Measurements from ENCODE around the gene CCSER1.

DNA sequence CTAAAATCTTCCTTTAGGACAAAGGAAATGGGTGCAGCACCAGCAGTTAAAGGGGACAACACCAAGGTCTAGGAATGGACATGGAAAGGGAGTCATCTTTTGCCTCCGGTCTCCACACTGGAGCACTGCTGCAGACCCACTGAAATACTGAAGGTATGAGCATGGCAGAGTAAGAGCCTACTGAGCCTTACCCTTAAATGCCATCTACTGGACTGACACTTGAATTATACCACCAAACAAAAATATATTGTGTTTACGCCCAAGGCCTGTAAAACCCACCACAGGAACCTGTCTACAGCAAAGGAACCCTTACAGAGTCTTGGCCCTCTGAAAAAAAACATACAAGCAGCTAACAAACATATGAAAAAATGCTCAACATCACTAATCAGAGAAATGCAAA is 443.4 kb downstream of the CCSER1 start:
- TF ChIP-seq, protein P1, sequence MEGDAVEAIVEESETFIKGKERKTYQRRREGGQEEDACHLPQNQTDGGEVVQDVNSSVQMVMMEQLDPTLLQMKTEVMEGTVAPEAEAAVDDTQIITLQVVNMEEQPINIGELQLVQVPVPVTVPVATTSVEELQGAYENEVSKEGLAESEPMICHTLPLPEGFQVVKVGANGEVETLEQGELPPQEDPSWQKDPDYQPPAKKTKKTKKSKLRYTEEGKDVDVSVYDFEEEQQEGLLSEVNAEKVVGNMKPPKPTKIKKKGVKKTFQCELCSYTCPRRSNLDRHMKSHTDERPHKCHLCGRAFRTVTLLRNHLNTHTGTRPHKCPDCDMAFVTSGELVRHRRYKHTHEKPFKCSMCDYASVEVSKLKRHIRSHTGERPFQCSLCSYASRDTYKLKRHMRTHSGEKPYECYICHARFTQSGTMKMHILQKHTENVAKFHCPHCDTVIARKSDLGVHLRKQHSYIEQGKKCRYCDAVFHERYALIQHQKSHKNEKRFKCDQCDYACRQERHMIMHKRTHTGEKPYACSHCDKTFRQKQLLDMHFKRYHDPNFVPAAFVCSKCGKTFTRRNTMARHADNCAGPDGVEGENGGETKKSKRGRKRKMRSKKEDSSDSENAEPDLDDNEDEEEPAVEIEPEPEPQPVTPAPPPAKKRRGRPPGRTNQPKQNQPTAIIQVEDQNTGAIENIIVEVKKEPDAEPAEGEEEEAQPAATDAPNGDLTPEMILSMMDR (IDR thresholded peaks at IDR 0.05), result no peak
- TF ChIP-seq POLR2A (IDR thresholded peaks at IDR 0.05), result no peak
- no peak for TF ChIP-seq EP300 (IDR thresholded peaks at IDR 0.05)
